Hematopoietic multipotent progenitor cell treated with erythropoietin and hydrocortisone succinate and interleukin-3 and kit ligand, for 8 days (in vitro differentiated cells): ENCODE data around the gene OXNAD1.

Experiments
- DNase-seq: peaks from one replicate; pipeline ENCODE4 v3.0.0-alpha.2; 2015

The OXNAD1 gene

GRCh38 chr3:16247282-16248061, 17.5 kb upstream of the OXNAD1 start:
- peak; percentile 83 for DNase-seq

GRCh38 chr3:16248556-16248955, 16.5 kb upstream of the OXNAD1 start:
- no peak for DNase-seq

GRCh38 chr3:16249336-16249735, 15.7 kb upstream of the OXNAD1 start:
- peak; percentile 35 for DNase-seq

- no peak for DNase-seq
Measured at GRCh38 chr3:16249886-16250285, 15.1 kb upstream of the OXNAD1 start.

GRCh38 chr3:16251316-16252085, 13.5 kb upstream of the OXNAD1 start:
- DNase-seq = no peak

- no peak for DNase-seq
Measured at GRCh38 chr3:16252243-16252978, 12.6 kb upstream of the OXNAD1 start.

GRCh38 chr3:16252988-16253387, 12.0 kb upstream of the OXNAD1 start:
- no peak for DNase-seq

- no peak for DNase-seq
Measured at GRCh38 chr3:16253601-16254000, 11.4 kb upstream of the OXNAD1 start.

- DNase-seq = no peak
Measured at GRCh38 chr3:16254916-16255315, 10.1 kb upstream of the OXNAD1 start.

GRCh38 chr3:16255326-16255725, 9.7 kb upstream of the OXNAD1 start:
- DNase-seq = no peak

GRCh38 chr3:16255726-16256125, 9.3 kb upstream of the OXNAD1 start:
- no peak for DNase-seq

GRCh38 chr3:16257309-16257708, 7.7 kb upstream of the OXNAD1 start:
- DNase-seq = no peak

GRCh38 chr3:16258177-16258576, 6.8 kb upstream of the OXNAD1 start:
- no peak for DNase-seq

GRCh38 chr3:16258866-16259265, 6.1 kb upstream of the OXNAD1 start:
- no peak for DNase-seq

GRCh38 chr3:16260046-16260445, 5.0 kb upstream of the OXNAD1 start:
- DNase-seq = no peak

GRCh38 chr3:16262174-16262573, 2.8 kb upstream of the OXNAD1 start:
- DNase-seq = no peak

GRCh38 chr3:16264174-16264707, 771 bp upstream of the OXNAD1 start:
- no peak for DNase-seq

- no peak for DNase-seq
Measured at GRCh38 chr3:16265455-16265786, 409 bp downstream of the OXNAD1 start.

- no peak for DNase-seq
Measured at GRCh38 chr3:16266714-16267113, 1.7 kb downstream of the OXNAD1 start.

- no peak for DNase-seq
Measured at GRCh38 chr3:16270855-16271254, 5.8 kb downstream of the OXNAD1 start.

- no peak for DNase-seq
Measured at GRCh38 chr3:16272588-16272987, 7.6 kb downstream of the OXNAD1 start.

- DNase-seq = no peak
Measured at GRCh38 chr3:16273867-16274266, 8.9 kb downstream of the OXNAD1 start.

GRCh38 chr3:16277471-16277870, 12.5 kb downstream of the OXNAD1 start:
- no peak for DNase-seq
